Keratinocyte (primary cell): Measurements from ENCODE around the gene SLC29A1. TPM values are rescaled to one million over a fixed set of nuclear protein-coding genes. Genes with fewer than 3 reads are reported as not detected.

Experiments
- DNase-seq: peaks from one replicate; pipeline ENCODE4 v3.0.0-alpha.2; 2011; ENCODE audit warnings: low read depth, missing footprints, low spot score
- FAIRE-seq: peaks from 2 replicates; lab custom pipeline; 2011; peaks lifted over from hg19 to GRCh38; lab: Jason Lieb, UNC
- H2AFZ ChIP-seq: 2 replicates; pipeline ENCODE4 v1.6.0; 2012; ENCODE audit warnings: low read length, control low read depth, inconsistent platforms; ENCODE audit not compliant: control insufficient read depth
- H3K27ac ChIP-seq: 2 replicates; pipeline ENCODE4 v1.5.1; 2011; ENCODE audit warnings: low read length; ENCODE audit not compliant: control insufficient read depth, insufficient read depth
- H3K27me3 ChIP-seq: 3 replicates; pipeline ENCODE4 v1.6.0; 2011; ENCODE audit warnings: low read length; ENCODE audit not compliant: control insufficient read depth, insufficient read depth; ENCODE audit errors: extremely low read depth
- H3K36me3 ChIP-seq, 2 experiments: 2 replicates in 1 of 2; 3 replicates in 1 of 2; pipeline ENCODE4 v1.5.1; 2011; ENCODE audit warnings: low read length in 2 of 2, mild to moderate bottlenecking in 1 of 2; ENCODE audit not compliant: control insufficient read depth in 2 of 2, insufficient read depth in 2 of 2; ENCODE audit errors: extremely low read depth in 1 of 2
- H3K4me1 ChIP-seq: 3 replicates; pipeline ENCODE4 v1.5.1; 2011; ENCODE audit warnings: low read length; ENCODE audit not compliant: control insufficient read depth, insufficient read depth; ENCODE audit errors: extremely low read depth
- H3K4me2 ChIP-seq: 3 replicates; pipeline ENCODE4 v1.6.0; 2011; ENCODE audit warnings: low read depth, low read length; ENCODE audit not compliant: control insufficient read depth, insufficient read depth; ENCODE audit errors: extremely low read depth
- H3K4me3 ChIP-seq, 3 experiments: fragments of 200-600 bp in 1 of 3; sonication (generic) in 1 of 3; 2 replicates in 2 of 3; 3 replicates in 1 of 3; pipeline ENCODE4 v1.5.1; 2011 to 2016; ENCODE audit warnings: low read length in 3 of 3, mild to moderate bottlenecking in 3 of 3, control low read depth in 2 of 3, inconsistent platforms in 1 of 3, low read depth in 1 of 3, mixed read lengths in 1 of 3, mixed run types in 1 of 3, moderate library complexity in 1 of 3; ENCODE audit not compliant: control insufficient read depth in 2 of 3, insufficient read depth in 2 of 3; ENCODE audit errors: extremely low read depth in 1 of 3
- H3K79me2 ChIP-seq: 2 replicates; pipeline ENCODE4 v1.6.0; 2012; ENCODE audit warnings: low read length; ENCODE audit not compliant: control insufficient read depth, insufficient read depth
- H3K9ac ChIP-seq: 3 replicates; pipeline ENCODE4 v1.6.0; 2011; ENCODE audit warnings: low read length; ENCODE audit not compliant: control insufficient read depth, insufficient read depth; ENCODE audit errors: extremely low read depth
- H3K9me1 ChIP-seq: 3 replicates; pipeline ENCODE4 v1.6.0; 2011; ENCODE audit warnings: low read length; ENCODE audit not compliant: control insufficient read depth, insufficient read depth; ENCODE audit errors: extremely low read depth
- H3K9me3 ChIP-seq: 2 replicates; pipeline ENCODE4 v1.5.1; 2012; ENCODE audit warnings: low read depth, low read length; ENCODE audit not compliant: control insufficient read depth
- H4K20me1 ChIP-seq: 3 replicates; pipeline ENCODE4 v1.6.0; 2011; ENCODE audit warnings: low read length; ENCODE audit not compliant: control insufficient read depth, insufficient read depth; ENCODE audit errors: extremely low read depth
- CTCF ChIP-seq, 3 experiments: IDR thresholded peaks in 1 of 3; conservative IDR thresholded peaks in 1 of 3; optimal IDR thresholded peaks in 1 of 3; 2 replicates in 2 of 3; 3 replicates in 1 of 3; pipeline versions ENCODE3 to v1.5.1; 2011; ENCODE audit warnings: low read length in 3 of 3, mild to moderate bottlenecking in 3 of 3, moderate library complexity in 2 of 3, control low read depth in 1 of 3, inconsistent platforms in 1 of 3; ENCODE audit not compliant: insufficient read depth in 2 of 3; ENCODE audit errors: extremely low read depth in 1 of 3
- EZH2 ChIP-seq: IDR thresholded peaks from one replicate; pipeline ENCODE4 v1.6.1; 2012; ENCODE audit warnings: inconsistent platforms, mild to moderate bottlenecking, low read length, moderate library complexity
- dilution Hi-C: fragments of 300-500 bp; cut with MboI; formaldehyde crosslinking; loops from one replicate; pipeline ENCODE4 v1.7.0; 2020; ENCODE audit warnings: low sequenced_read_pairs; ENCODE audit not compliant: extremely low pct_ligation_motif_present
- polyA plus RNA-seq, 5 experiments: library from polyadenylated mRNA; depleted of rRNA in 3 of 5; stranded (reverse) in 3 of 5; stranded (forward) in 1 of 5; unstranded in 1 of 5; fragments of >200 nt; gene quantifications; 1 replicate in 1 of 5; 2 replicates in 3 of 5; 3 replicates in 1 of 5; pipeline versions ENCODE4 v1.2.1 to v1.2.3, GENCODE V29; 2011 to 2012; ENCODE audit warnings: missing spikeins in 2 of 5, low read depth in 1 of 5, low replicate concordance in 1 of 5

SLC29A1 gene
- polyA plus RNA-seq, 1 donor (not counting 4 experiments of a cell fraction or from before 2014, with no cell fraction given) = 51.0 TPM

- FAIRE-seq = no peak
- dilution Hi-C loops = no loop called here
- peaks cover 79% of the 10 kb centered on the region for H3K27me3 ChIP-seq
Measured at GRCh38 chr6:44272999-44273566, 49.7 kb downstream of the SLC29A1 start.

DNA sequence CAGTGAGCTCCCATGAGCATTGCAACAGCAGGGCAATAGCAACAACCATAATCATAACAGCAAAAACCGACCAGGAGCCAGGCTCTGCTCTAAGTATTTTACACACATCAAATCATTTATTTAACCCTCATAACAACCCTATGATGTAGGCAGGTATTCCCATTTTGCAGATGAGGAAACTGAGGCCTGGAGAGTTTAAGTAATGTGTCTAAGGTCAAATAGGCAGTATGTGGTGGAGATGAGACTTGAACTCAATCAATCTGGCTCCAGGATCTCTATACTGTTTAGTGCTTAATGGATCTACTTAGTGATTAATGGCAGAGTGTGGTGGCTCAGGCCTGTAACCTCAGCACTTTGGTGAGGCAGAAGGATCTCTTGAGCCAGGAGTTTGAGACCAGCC, 50.2 kb downstream of the SLC29A1 start:
- peaks cover 80% of the 10 kb centered on the region for H3K27me3 ChIP-seq
- TF ChIP-seq EZH2 (no peak), CTCF (optimal IDR thresholded peaks at IDR 0.05 in 1 of 3, IDR thresholded peaks at IDR 0.05 in 1 of 3, conservative IDR thresholded peaks at IDR 0.05 in 1 of 3; ENCODE audit: extremely low read depth in 1 of 3, insufficient read depth in 2 of 3, low read length in 3 of 3) (no peak)
- dilution Hi-C loops = no loop called here

More at GRCh38 chr6:44272999-44273566, 49.7 kb downstream of the SLC29A1 start:
- Histone ChIP-seq H4K20me1 (peaks cover 3% of the 10 kb centered on the region), H3K4me1 (peaks cover 7% of the 10 kb centered on the region), H3K4me3 (no peak overlapping the region), H3K36me3 (no peaks in the 10 kb centered on the region), H2AFZ (no peak overlapping the region), H3K9ac (no peak overlapping the region), H3K9me1 (no peaks in the 10 kb centered on the region), H3K9me3 (no peaks in the 10 kb centered on the region), H3K4me2 (no peak overlapping the region), H3K79me2 (no peaks in the 10 kb centered on the region), H3K27ac (no peak overlapping the region)
- TF ChIP-seq CTCF (optimal IDR thresholded peaks at IDR 0.05 in 1 of 3, IDR thresholded peaks at IDR 0.05 in 1 of 3, conservative IDR thresholded peaks at IDR 0.05 in 1 of 3; ENCODE audit: extremely low read depth in 1 of 3, insufficient read depth in 2 of 3, low read length in 3 of 3) (no peak), EZH2 (no peak)
- no peak for DNase-seq

More for the DNA sequence above, 50.2 kb downstream of the SLC29A1 start:
- Histone ChIP-seq H3K9ac (no peak overlapping the region), H3K79me2 (no peaks in the 10 kb centered on the region), H3K9me3 (no peaks in the 10 kb centered on the region), H3K4me1 (peaks cover 7% of the 10 kb centered on the region), H3K9me1 (no peaks in the 10 kb centered on the region), H2AFZ (no peak overlapping the region), H3K27ac (no peak overlapping the region), H4K20me1 (peaks cover under 1% of the 10 kb centered on the region), H3K36me3 (no peaks in the 10 kb centered on the region), H3K4me3 (no peak overlapping the region), H3K4me2 (no peak overlapping the region)
- no peak for DNase-seq
- FAIRE-seq = no peak
